H1 (cell line): Measurements from ENCODE around the gene TENT4A. TPM values are rescaled to one million over a fixed set of nuclear protein-coding genes. Genes with fewer than 3 reads are reported as not detected.

ENCODE experiments used
- CTCF ChIA-PET: fragments of 300-600 bp; sonication (Branson Sonifier 250); formaldehyde crosslinking; loops from one replicate; lab custom pipeline; 2021; ENCODE audit not compliant: partially characterized antibody; lab: Charles Lee
- POLR2A ChIA-PET: fragments of 300-600 bp; sonication (Branson Sonifier 250); formaldehyde crosslinking; loops from one replicate; lab custom pipeline; 2021; ENCODE audit warnings: inconsistent platforms; ENCODE audit not compliant: partially characterized antibody; lab: Charles Lee
- DNase-seq, 2 experiments: peaks; one replicate each; pipeline versions ENCODE4 v3.0.0 to v3.0.0-alpha.2; 2010 to 2022; ENCODE audit warnings: low spot score in 2 of 2, low read depth in 1 of 2, mixed read lengths in 1 of 2
- FAIRE-seq: peaks from 2 replicates; lab custom pipeline; 2011; peaks lifted over from hg19 to GRCh38; lab: Jason Lieb, UNC
- H2AFZ ChIP-seq: 2 replicates; pipeline ENCODE4 v1.8.1; 2012; ENCODE audit warnings: low read length, inconsistent platforms
- H2AK5ac ChIP-seq: 2 replicates; pipeline ENCODE4 v1.6.1; 2013; ENCODE audit warnings: low read depth, low read length
- H2BK120ac ChIP-seq: replicated peaks from 2 replicates; pipeline ENCODE3; 2013; ENCODE audit warnings: low read depth, low read length, inconsistent platforms
- H2BK12ac ChIP-seq: 2 replicates; pipeline ENCODE4 v1.6.1; 2013; ENCODE audit warnings: low read depth, low read length
- H2BK15ac ChIP-seq: 2 replicates; pipeline ENCODE4 v1.6.1; 2013; ENCODE audit warnings: low read length
- H2BK20ac ChIP-seq: 2 replicates; pipeline ENCODE4 v1.6.1; 2013; ENCODE audit warnings: low read length
- H2BK5ac ChIP-seq: 2 replicates; pipeline ENCODE4 v1.6.1; 2013; ENCODE audit warnings: low read depth, low read length
- H3K14ac ChIP-seq: 2 replicates; pipeline ENCODE4 v1.6.1; 2013; ENCODE audit warnings: inconsistent platforms; ENCODE audit not compliant: insufficient read length
- H3K18ac ChIP-seq: 2 replicates; pipeline ENCODE4 v1.6.1; 2013; ENCODE audit warnings: low read length; ENCODE audit errors: extremely low read depth
- H3K23ac ChIP-seq: 2 replicates; pipeline ENCODE4 v1.6.1; 2013; ENCODE audit warnings: inconsistent platforms; ENCODE audit not compliant: insufficient read length
- H3K23me2 ChIP-seq: 2 replicates; pipeline ENCODE4 v1.6.1; 2013; ENCODE audit warnings: low read depth, low read length
- H3K27ac ChIP-seq: 2 replicates; pipeline ENCODE4 v1.6.1; 2011; ENCODE audit warnings: low read depth, low read length, inconsistent platforms
- H3K27me3 ChIP-seq, 4 experiments: replicated peaks in 1 of 4; 1 replicate in 1 of 4; 2 replicates in 3 of 4; pipeline versions ENCODE4 v1.6.1 to v1.8.1; 2011 to 2013; ENCODE audit warnings: low read length in 3 of 4, mild to moderate bottlenecking in 3 of 4, inconsistent platforms in 2 of 4, mixed read lengths in 2 of 4, moderate library complexity in 1 of 4; ENCODE audit not compliant: control insufficient read depth in 3 of 4, insufficient read depth in 3 of 4; ENCODE audit errors: extremely low read depth in 1 of 4
- H3K36me3 ChIP-seq, 4 experiments: 2 replicates each; pipeline versions ENCODE4 v1.6.1 to v1.8.1; 2011 to 2013; ENCODE audit warnings: mild to moderate bottlenecking in 4 of 4, low read length in 3 of 4, moderate library complexity in 2 of 4, control low read depth in 1 of 4, inconsistent platforms in 1 of 4; ENCODE audit not compliant: insufficient read depth in 4 of 4, control insufficient read depth in 2 of 4
- H3K4ac ChIP-seq: replicated peaks from 2 replicates; pipeline ENCODE3; 2013; ENCODE audit warnings: low read length, low read depth, mixed read lengths, inconsistent platforms; ENCODE audit not compliant: insufficient read length
- H3K4me1 ChIP-seq, 4 experiments: replicated peaks in 1 of 4; 1 replicate in 1 of 4; 2 replicates in 3 of 4; pipeline versions ENCODE4 v1.6.1 to v1.8.1; 2011 to 2013; ENCODE audit warnings: low read length in 3 of 4, inconsistent platforms in 2 of 4, mixed read lengths in 1 of 4; ENCODE audit not compliant: insufficient read depth in 4 of 4, control insufficient read depth in 3 of 4
- H3K4me2 ChIP-seq, 2 experiments: 2 replicates each; pipeline versions ENCODE4 v1.6.1 to v1.8.1; 2011 to 2013; ENCODE audit warnings: low read depth in 2 of 2, low read length in 2 of 2, control low read depth in 1 of 2, inconsistent platforms in 1 of 2, mild to moderate bottlenecking in 1 of 2; ENCODE audit not compliant: insufficient read depth in 1 of 2
- H3K4me3 ChIP-seq, 4 experiments: fragments of 200-600, 300-600 bp in 1 of 4; sonication (generic), shearing (Covaris generic), sonication (Bioruptor Twin) in 1 of 4; 2 replicates each; pipeline versions ENCODE4 v1.5.1 to v1.8.1; 2011 to 2016; ENCODE audit warnings: low read length in 4 of 4, low read depth in 3 of 4, control low read depth in 2 of 4, inconsistent platforms in 2 of 4, mild to moderate bottlenecking in 2 of 4, mixed read lengths in 1 of 4, moderate library complexity in 1 of 4; ENCODE audit not compliant: insufficient read depth in 2 of 4; ENCODE audit errors: extremely low read depth in 1 of 4
- H3K56ac ChIP-seq: replicated peaks from 2 replicates; pipeline ENCODE3; 2013; ENCODE audit warnings: low read depth, mild to moderate bottlenecking, mixed read lengths, low read length, inconsistent platforms; ENCODE audit not compliant: insufficient read length
- H3K79me1 ChIP-seq: 2 replicates; pipeline ENCODE4 v1.6.1; 2013; ENCODE audit warnings: low read depth, low read length, control low read depth
- H3K79me2 ChIP-seq, 2 experiments: 2 replicates each; pipeline versions ENCODE4 v1.6.1 to v1.8.1; 2012 to 2013; ENCODE audit warnings: low read length in 2 of 2, mild to moderate bottlenecking in 2 of 2, inconsistent platforms in 1 of 2; ENCODE audit not compliant: insufficient read depth in 2 of 2, control insufficient read depth in 1 of 2
- H3K9ac ChIP-seq, 4 experiments: replicated peaks in 1 of 4; 1 replicate in 1 of 4; 2 replicates in 3 of 4; pipeline versions ENCODE4 v1.6.1 to v1.8.1; 2011 to 2013; ENCODE audit warnings: low read depth in 3 of 4, low read length in 3 of 4, control low read depth in 2 of 4, mild to moderate bottlenecking in 2 of 4, moderate library complexity in 2 of 4, inconsistent platforms in 1 of 4; ENCODE audit errors: extremely low read depth in 1 of 4
- H3K9me3 ChIP-seq, 2 experiments: 2 replicates each; pipeline versions ENCODE4 v1.6.1 to v1.8.1; 2012 to 2013; ENCODE audit warnings: mild to moderate bottlenecking in 2 of 2, moderate library complexity in 2 of 2, control low read depth in 1 of 2, inconsistent platforms in 1 of 2, low read depth in 1 of 2, low read length in 1 of 2, mixed read lengths in 1 of 2; ENCODE audit not compliant: insufficient read depth in 2 of 2
- H4K20me1 ChIP-seq, 2 experiments: replicated peaks in 1 of 2; 2 replicates each; pipeline versions ENCODE3 to v1.8.1; 2011 to 2013; ENCODE audit warnings: inconsistent platforms in 2 of 2, low read length in 2 of 2, mild to moderate bottlenecking in 1 of 2; ENCODE audit not compliant: insufficient read depth in 2 of 2, control insufficient read depth in 1 of 2
- H4K5ac ChIP-seq: 2 replicates; pipeline ENCODE4 v1.6.1; 2013; ENCODE audit warnings: low read length, low read depth, mixed read lengths, inconsistent platforms; ENCODE audit not compliant: insufficient read length
- H4K8ac ChIP-seq: 2 replicates; pipeline ENCODE4 v1.8.0; 2013; ENCODE audit warnings: mild to moderate bottlenecking, moderate library complexity, low read length, inconsistent platforms; ENCODE audit not compliant: insufficient read depth; ENCODE audit errors: extremely low read depth
- H4K91ac ChIP-seq: replicated peaks from 2 replicates; pipeline ENCODE3; 2013; ENCODE audit warnings: low read length, mixed read lengths, inconsistent platforms; ENCODE audit not compliant: insufficient read length
- KDM1A ChIP-seq: fragments of 200-600, 300-600 bp; sonication (generic); IDR thresholded peaks from 2 replicates; pipeline ENCODE4 v1.7.1; 2016; ENCODE audit warnings: mild to moderate bottlenecking, low read length, borderline replicate concordance
- RAD21 ChIP-seq, 2 experiments: IDR thresholded peaks in 1 of 2; conservative IDR thresholded peaks in 1 of 2; 2 replicates each; pipeline ENCODE4 v1.6.1; 2011; ENCODE audit warnings: low read depth in 2 of 2, low read length in 2 of 2, improper control_type of control experiment in 1 of 2, inconsistent platforms in 1 of 2, mild to moderate bottlenecking in 1 of 2, moderate library complexity in 1 of 2
- WGBS, 2 experiments: shearing (Covaris generic) in 1 of 2; methylation state at CpG; one replicate each; pipeline versions ENCODE4 v1.1.6 to v1.1.7; 2013 to 2015; ENCODE audit warnings: low lambda C conversion rate in 2 of 2, mixed read lengths in 2 of 2, inconsistent platforms in 1 of 2, low coverage in 1 of 2, missing lambda C conversion rate in 1 of 2; ENCODE audit not compliant: insufficient replicate concordance in 2 of 2, insufficient coverage in 1 of 2, insufficient read length in 1 of 2; ENCODE audit errors: extremely low coverage in 1 of 2, missing lambda C conversion rate in 1 of 2; 5-methylcytosine and 5-hydroxymethylcytosine counted together
- polyA plus RNA-seq, 7 experiments: library from polyadenylated mRNA; depleted of rRNA in 3 of 7; stranded (reverse) in 5 of 7; unstranded in 2 of 7; fragments of >200 nt in 5 of 7; fragments of 200-250 nt in 2 of 7; gene quantifications; 1 replicate in 5 of 7; 2 replicates in 1 of 7; 4 replicates in 1 of 7; pipeline versions ENCODE4 v1.2.1 to v1.2.3, GENCODE V29; 2011 to 2013; ENCODE audit warnings: missing spikeins in 2 of 7, mixed read lengths in 2 of 7
- total RNA-seq: library from RNA; stranded (reverse); fragmentation: NEBNext Ultra II Directional; extraction: Animal tissue kit (Norgen Biotek cat#: 25700); gene quantifications from 2 replicates; pipeline ENCODE4 v1.2.1, GENCODE V29; 2021

The TENT4A gene
- total and polyA plus RNA-seq, 2 of the 8 experiments (the other 6 are each of a cell fraction or from before 2014, with no cell fraction given) = 8.9 to 25.1 TPM

DNA sequence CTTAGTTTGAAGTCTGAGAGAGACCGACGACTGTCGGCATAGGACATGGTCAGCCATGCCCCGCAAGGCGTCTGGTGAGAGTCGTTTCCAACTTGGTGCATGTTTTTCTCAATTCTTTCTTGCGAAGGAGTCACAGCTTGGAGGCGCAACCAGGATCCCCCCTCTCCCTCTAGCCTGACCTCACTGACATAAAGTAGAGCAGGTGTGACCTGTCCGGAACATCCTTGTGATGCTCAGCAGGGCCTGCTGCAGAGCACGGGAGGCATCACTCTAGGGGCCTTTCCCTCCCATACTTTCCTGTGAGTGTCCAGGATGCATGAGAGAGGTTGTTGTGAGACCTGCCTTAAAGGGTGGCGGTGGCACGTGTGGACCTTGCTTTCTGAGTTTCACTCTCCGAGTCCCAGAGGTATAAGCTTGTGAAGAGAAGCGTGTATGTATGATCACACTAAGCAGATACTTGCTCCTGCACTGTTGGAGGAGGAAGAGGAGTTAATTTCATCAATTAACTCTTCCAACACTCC lies 5.0 kb downstream of the TENT4A start:
- Histone ChIP-seq H2BK20ac (no peak overlapping the region), H3K4me2 (no peak overlapping the region), H3K9ac (no peak overlapping the region), H4K91ac (no peak overlapping the region), H3K4me3 (no peak overlapping the region), H3K9me3 (no peaks in the 10 kb centered on the region), H3K27me3 (no peaks in the 10 kb centered on the region), H3K79me2 (peaks cover 14 to 86% of the 10 kb centered on the region in 2 experiments), H2AK5ac (no peak overlapping the region), H2BK12ac (no peak overlapping the region), H4K5ac (no peak overlapping the region), H3K27ac (no peak overlapping the region), H2BK120ac (no peak overlapping the region), H4K8ac (no peak overlapping the region), H2BK15ac (no peak overlapping the region), H3K4ac (no peak overlapping the region), H3K4me1 (peaks cover 3 to 15% (median 7%) of the 10 kb centered on the region in 4 experiments; a peak in 5 of 7 replicates), H4K20me1 (peaks cover 28 to 54% of the 10 kb centered on the region in 2 experiments), H3K23ac (no peak overlapping the region), H2BK5ac (no peak overlapping the region), H2AFZ (no peak overlapping the region), H3K18ac (no peak overlapping the region), H3K79me1 (peaks cover 30% of the 10 kb centered on the region), H3K14ac (no peak overlapping the region), H3K23me2 (no peaks in the 10 kb centered on the region; the same call in 1 of the 2 replicates), H3K56ac (no peak overlapping the region), H3K36me3 (no peaks in the 10 kb centered on the region)
- ChIA-PET POLR2A (interaction anchor here (0.8 to 2.5 kb wide), 3 partner anchors 8 to 31 kb away, joined by 4 to 6 read pairs (median 5); no protein-coding TSS in a partner anchor), CTCF (interaction anchor here (1.1 to 3.7 kb wide), 3 partner anchors 10 to 28 kb away, joined by 3 to 15 read pairs (median 4); no protein-coding TSS in a partner anchor)
- no peak for DNase-seq
- WGBS, 2 experiments = 91% methylated on average over 14 of the region's 14 CpGs; no CpG with 5 or more reads in 1 of the 2 experiments
- TF ChIP-seq KDM1A = no peak
- TF ChIP-seq RAD21 (IDR thresholded peaks at IDR 0.05 in 1 of 2, conservative IDR thresholded peaks at IDR 0.05 in 1 of 2; ENCODE audit: low read depth in 2 of 2, low read length in 2 of 2) = no peak
- FAIRE-seq = no peak
